Retina (tissue), 1 donor: ENCODE measurements around the gene RARRES2.
"Not testable (repeated sequence)": the region's sequence is repeated elsewhere in the genome, so short reads cannot be mapped to it uniquely, and the experiment has no call there.

ENCODE experiments used
- DNase-seq: peaks from one replicate; pipeline ENCODE4 v3.0.0-alpha.2; 2016

The RARRES2 gene

DNA sequence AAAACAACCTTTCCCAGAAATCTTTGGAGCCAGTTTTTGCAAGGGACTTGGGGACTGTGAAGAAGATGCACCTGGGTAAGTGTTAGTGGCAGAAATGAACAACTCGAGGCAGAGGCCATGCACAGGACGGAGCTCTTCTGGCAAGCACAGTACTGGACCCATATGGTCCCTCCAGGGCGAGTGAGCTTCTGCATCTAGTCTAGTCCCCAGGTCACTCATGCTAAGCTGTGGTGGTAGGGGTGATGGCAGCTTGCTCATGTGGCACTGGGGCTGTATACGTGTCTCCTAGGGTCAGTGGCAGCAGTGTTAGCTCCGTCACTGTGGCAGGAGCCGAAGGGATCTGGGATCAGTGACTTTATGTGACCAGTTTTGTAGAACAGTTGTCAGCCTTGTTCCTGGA, 27.6 kb downstream of the RARRES2 start:
- DNase-seq, result no peak

DNA sequence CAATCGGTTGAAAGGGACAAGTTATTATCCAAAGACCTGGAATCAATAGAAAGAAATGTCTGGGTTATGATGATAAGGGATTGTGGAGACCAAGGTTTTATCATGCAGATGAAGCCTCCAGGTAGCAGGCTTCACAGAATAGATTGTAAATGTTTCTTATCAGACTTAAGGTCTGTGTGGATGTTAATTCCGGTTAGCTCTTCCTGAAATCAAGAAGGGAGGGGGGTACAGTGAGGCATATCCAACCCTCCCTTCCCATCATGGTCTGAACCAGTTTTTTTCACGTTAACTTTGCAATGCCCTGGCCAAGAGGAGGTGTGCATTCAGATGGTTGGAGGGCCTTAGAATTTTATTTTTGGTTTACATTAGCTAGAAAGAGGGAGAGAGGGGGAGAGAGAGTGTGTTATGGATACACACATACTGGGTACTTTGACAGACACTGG, 28.0 kb downstream of the RARRES2 start:
- DNase-seq, result no peak

DNA sequence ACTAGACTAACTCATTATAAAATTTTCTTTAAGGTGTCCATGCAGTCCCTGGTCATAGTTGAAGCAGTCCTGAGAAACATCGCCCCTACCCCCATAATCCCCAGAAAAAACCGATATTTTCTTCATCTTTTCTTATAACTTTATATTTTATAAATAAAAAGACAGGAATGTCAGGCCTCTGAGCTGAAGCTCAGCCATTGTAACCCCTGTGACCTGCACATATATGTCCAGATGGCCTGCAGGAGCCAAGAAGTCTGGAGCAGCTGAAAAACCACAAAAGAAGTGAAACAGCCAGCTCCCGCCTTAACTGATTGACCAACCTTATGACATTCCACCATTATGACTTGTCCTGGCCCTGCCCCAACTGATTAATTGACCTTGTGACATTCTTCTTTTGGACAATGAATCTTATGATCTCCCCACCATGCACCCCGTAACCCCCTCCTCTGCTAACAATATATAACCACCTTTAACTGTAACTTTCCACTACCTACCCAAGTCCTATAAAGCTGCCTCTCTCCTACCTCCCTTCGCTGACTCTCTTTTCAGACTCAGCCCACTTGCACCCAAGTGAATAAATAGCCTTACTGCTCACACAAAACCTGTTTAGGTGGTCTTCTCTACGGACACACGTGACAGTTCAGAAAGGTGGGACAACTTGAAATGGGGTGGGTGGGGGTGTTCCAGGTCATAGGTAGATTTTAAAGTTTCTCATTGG, 28.6 kb downstream of the RARRES2 start:
- DNase-seq, result not testable (repeated sequence)

DNA sequence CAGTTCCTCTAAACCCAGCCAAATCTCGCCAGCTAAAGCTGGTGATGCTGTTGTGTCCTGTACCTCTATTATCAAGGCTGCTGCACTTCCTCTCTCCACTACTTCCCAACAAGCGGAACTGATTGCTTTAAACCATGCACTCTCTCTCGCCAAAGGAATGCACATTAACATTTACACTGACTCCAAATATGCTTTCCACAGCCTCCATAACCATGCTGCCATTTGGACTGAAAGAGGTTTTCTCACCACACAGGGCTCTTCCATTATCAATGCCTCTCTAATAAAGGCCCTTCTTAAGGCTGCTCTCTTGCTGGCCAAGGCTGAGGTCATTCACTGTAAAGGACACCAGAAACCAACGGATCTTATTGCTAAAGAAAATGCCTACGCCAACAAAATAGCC, 29.7 kb downstream of the RARRES2 start:
- DNase-seq, result no peak

DNA sequence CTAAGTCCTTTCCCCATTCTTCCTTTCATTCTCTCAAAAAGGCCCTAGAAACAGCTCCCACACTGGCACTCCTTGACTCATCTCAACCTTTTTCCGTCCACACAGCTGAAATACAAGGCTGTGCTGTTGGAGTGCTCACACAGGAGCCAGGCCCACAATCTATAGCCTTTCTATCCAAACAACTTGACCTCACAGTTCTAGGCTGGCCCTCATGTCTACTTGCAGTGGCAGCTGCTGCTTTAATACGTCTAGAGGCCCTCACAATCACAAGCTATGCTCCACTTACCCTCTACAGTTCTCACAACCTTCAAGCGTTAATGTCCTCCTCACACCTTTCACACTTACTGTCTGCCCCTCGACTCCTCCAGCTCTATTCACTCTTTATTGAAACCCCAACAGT, 30.3 kb downstream of the RARRES2 start:
- no peak for DNase-seq

DNA sequence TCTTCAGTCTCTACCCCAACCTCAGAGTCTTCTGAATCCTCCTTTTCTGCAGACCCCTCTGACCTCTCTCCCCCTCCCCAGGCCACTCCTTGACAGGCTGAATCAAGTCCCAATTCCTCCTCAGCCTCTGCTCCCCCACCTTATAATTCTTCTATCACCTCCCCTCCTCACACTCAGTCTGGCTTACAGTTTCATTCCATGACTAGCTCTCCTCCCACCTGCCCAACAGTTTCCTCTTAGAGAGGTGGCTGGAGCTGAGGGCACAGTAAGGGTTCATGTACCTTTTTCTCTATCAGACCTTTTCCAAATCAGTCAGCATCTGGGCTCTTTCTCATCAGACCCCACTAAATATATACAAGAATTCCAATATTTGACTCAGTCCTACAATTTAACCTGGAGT, 32.9 kb downstream of the RARRES2 start:
- no peak for DNase-seq

DNA sequence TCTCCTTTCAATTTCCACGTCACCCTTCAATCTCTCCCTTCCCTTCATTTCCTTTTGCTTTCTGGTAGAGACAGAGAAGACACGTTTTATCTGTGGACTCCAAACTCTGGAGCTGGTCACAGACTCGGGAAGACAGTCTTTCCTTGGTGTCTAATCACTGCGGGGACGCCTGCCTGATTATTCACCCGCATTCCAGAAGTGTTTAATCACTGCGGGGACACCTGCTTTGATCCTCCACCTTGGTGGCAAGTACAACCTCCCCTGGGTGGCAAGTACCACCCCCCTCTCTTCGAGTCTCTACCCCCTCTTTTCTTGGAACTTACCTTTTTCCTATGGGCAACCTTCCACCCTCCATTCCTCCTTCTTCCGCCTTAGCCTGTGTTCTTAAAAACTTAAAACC, 33.5 kb downstream of the RARRES2 start:
- no peak for DNase-seq

DNA sequence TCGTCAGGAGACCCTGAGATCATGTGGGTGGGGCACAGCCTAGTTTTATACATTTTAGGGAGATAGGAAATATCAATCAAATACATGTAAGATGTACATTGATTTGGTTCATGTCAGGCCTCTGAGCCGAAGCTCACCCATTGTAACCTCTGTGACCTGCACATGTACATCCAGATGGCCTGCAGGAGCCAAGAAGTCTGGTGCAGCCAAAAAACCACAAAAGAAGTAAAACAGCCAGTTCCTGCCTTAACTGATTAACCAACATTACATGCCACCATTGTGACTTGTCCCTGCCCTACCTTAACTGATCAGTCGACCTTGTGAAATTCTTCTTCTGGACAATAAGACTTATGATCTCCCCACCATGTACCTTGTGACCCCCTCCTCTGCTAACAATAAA, 34.3 kb downstream of the RARRES2 start:
- no peak for DNase-seq

DNA sequence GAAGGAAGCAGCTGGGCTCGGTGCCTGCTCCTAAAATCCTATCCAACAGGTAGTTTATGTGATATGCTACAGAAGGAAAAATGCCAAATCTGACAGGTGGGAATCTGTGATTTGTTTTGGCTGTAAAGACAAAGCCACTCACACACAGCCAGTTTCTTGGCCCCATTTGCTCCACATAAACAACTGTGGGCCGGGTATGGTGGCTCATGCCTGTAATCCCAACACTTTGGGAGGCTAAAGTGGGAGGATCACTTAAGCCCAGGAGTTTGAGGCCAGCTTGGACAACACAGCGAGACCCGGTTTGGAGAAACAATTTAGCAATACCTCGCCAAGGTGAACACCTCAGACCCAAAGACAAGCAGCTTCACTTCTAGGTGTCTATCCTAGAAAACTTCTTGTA, 35.1 kb downstream of the RARRES2 start:
- DNase-seq, result not testable (repeated sequence)

DNA sequence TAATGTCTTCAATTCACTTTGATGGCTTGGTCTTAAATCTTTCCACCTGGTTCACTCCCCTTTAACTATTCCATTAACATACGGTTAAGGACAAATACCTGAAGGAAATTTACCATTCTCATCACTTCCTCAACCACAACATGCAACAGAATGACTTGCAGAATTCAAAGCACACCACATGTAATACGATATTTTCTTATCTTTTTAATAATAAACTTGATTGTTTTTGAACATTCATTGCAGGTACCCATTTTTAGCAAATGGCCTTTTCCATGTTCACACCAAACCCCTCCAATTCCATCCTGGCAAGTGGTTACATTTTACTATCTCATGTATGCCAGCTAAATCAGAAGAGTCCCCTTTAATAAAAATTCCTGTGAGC, 35.5 kb downstream of the RARRES2 start:
- DNase-seq, result not testable (repeated sequence)

DNA sequence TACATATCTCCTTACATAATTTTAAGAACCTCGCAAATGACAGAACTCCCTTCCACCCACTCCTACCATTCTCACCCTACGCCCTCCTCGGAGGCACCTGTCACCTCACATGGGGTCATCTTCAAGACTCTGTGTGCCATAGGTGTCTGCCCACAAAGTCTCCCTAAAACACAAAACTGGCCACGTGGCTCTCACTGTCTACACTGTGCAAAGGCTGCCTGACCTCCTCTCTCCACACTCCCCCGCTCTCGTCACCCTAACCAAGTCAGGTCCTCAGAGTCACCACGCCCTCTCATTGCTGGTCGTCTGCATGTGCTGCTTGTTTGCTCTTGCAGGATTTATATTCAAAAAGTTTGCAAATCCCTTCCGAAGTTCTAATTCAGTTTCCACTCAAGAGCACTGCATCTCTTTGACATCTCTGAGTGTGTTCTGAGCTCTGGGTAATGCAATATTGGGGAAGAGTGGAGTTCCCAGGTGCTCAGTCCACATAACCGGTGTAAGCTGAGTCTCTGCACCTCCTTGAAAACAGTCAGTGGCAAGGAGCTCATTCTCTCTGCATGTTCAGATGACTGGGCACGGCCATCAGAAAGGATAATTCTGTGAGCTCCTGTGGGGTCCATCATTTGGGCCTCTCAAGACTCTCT, 36.0 kb downstream of the RARRES2 start:
- DNase-seq, result not testable (repeated sequence)

DNA sequence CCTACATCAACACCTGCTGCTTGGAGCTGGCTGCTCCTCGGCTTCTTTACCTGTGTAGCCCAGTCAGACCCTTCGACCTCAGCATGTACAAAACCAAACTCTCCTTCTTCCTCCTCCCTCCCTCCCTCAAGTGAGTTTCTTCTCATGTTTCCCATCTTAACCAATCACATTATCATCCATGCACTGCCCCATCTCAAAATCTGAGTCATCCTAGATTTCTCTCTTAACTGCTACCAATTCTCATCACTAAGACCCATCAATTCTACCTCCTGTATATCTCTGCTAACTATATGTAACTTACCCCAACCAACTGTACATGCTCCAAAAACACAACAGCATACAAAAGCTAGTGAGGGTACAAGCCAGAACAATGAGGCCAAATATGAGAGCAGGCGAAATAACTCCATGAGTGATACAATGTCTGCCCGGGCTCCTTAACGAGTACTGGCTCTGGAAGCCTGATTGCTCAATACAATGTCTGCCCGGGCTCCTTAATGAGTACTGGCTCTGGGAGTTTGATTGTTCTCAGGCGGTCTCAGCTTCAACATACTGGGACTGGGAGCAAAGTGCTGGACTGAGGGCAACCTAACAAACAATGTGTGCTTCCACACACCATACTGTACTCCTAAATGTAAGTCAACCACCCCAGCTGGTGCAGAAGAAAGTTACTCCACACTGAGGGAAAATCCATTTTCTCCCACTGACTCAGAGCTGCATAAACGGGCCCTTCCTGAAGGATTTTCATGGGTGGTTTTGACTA, 36.8 kb downstream of the RARRES2 start:
- peak; percentile 30 for DNase-seq

DNA sequence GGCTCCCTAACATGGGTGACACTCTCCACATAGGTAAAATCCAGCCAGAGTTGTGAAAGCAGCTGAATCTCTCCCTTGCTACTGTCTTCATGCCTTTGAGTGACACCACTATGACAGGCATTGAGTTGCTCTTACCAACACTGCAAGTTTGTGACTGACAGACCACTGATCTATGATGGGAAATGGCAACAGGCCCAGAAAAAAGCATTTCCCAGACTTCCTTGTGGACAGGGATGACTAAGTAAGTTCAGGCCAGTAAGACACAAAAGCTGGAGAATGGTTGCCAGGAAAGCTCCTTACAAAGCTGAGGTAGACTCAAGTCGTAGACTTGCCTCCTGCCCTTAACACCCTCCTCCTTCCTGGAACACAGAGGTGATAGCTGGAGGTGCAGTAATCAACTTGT, 38.5 kb downstream of the RARRES2 start:
- DNase-seq, result not testable (repeated sequence)

DNA sequence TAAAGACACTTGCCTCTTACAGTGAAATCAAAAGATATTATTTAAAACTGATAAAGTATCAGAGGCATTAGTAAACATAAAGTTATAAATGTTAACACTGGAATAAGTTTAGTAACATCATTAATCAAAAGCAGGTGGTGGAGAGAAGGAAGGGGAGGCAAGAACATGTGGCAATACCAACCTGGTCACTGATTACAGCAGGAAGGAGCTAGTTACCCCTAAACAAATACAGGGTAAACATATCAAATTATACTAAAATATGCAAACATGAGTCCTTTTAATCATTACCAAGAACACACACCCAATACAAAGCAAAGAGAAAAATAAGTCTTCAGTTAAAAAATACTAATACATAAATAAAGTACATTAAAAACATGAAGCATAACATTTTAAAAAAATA, 43.5 kb downstream of the RARRES2 start:
- not testable (repeated sequence) for DNase-seq

DNA sequence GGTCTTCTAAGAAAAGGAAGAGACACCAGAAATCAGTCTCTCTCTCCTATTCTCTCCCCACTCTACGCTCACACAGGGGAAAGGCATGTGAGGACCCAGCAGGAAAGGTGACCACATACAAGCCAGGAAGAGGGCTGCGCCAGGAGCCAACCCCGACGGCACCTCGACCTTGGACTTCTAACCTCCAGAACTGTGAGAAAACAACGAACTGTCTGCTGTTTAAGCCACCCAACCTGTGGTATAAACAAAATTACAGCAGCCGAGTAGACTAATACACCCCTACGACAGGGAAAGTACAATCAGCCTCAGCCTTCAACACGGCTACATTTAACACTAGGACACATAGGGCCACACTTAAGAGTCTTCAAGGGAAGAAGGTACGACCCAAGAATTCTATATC, 44.6 kb downstream of the RARRES2 start:
- not testable (repeated sequence) for DNase-seq

DNA sequence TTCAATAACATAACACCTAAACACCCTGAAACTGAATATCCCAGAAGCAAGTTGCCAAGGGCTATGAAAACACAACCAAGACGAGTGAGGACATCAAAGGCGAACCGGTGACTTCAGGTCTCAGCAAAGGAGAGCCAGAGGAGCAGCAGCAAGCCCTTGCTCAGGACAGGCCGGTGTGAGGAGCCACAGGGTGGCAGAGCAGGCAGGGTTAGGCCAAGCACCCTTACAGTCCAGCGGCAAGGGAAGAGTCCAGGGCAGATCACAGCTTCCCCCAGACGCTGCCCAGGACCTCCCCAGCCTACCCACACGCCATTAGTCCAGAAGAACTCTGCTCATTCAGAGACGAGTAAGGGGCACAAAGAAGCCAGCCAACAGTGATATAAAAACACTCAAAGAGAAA, 45.8 kb downstream of the RARRES2 start:
- DNase-seq, result not testable (repeated sequence)

DNA sequence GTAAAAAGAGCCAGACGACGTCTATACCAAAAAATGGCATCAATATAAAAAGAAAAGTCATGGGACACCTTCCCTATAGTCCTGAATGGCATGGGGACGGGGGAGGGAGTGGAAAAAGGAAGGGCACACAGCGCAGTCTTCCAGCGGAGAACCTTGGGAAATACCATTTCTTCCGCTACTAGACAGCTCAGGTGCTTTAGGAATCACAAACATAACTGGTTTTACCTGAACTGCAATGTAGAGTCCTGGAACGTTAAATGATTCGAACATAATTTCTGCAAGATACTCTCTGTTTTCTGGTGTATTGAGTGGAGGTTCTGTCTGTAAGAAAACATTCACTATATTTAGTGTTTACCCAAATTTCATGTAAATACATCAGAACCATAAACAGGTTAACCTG, 46.4 kb downstream of the RARRES2 start:
- not testable (repeated sequence) for DNase-seq

DNA sequence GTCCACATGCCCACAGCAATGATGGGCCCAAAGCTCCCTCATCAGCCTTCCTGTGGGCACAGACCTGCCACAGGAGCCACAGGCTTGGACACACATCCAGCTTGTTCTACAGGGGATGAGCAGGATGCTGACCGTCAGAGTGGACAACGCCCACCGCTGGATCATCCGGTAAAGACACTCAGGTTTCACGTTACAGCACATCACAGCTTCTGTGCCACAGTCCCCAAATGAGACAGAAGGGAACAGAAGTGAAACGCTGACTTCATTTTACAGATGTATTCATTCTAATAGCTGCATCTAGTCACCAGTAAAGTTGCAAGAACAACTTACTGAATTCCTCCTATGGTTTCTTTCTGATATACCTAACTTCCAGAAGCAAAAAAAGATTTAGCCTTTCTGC, 51.1 kb downstream of the RARRES2 start:
- DNase-seq, result not testable (repeated sequence)

DNA sequence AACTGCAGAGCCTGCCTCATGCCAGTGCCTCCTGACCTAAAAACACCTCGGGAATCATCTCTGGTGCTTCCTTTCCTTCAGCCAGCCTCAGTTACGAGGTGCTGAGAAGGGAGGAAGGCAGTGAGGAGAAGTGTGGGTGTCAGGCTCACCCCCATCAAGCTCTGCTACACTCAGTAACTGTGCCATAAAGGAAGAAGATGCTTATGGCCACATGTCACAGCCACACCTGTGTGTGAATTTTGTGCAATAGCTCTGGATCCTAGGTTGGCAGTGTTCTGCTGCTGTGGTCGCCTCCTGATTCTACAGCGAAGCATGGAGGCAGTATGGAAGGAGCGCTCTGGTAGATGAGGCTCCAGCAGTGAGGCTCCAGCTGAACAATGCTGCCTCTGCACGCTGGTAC, 52.6 kb downstream of the RARRES2 start:
- DNase-seq, result not testable (repeated sequence)
